Measurements from ENCODE around the gene DPY19L2.

Gene DPY19L2

DNA sequence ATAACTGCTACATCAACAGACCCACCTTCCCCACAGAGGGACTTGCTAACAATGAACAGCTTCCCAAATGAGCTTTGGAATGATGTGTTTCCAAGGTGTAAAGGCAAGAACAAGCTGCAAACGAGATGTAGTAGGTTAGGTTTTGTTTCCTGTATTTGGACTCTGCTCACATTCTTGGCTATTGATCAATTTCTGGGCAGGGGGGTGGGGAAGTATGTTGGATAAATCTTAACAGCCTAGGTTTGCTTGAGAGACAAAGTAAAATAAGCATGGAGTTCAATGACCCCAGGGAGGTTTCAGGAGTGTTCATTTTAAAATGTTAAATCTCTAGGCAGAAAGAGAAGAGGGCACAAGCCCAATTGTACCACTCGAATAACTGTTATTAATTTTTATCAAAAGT, 146.6 kb downstream of the DPY19L2 start:
- no peak for DNase-seq

Data from CD4-positive, alpha-beta T cell treated with Interleukin-1 beta for 1 hour (primary cell).